ENCODE data around the gene PAX1. TPM values are rescaled to one million over a fixed set of nuclear protein-coding genes. Genes with fewer than 3 reads are reported as not detected.

PAX1 gene
- total and polyA plus RNA-seq, 7 experiments from 2014 or later, result not detected

- no peak for ATAC-seq
- H3K9me3 Mint-ChIP-seq, result peaks cover 0 to 3% (median 0%) of the 10 kb centered on the region in 11 donors
- H3K36me3 Mint-ChIP-seq, result no peaks in the 10 kb centered on the region
- intact Hi-C loops (cut with micrococcal nuclease), result no loop called here
- ChIA-PET CTCF (no interaction called here), POLR2A (no interaction called here)
- H3K27me3 Mint-ChIP-seq, result peaks cover 0 to 30% (median 6%) of the 10 kb centered on the region in 5 donors
- Histone ChIP-seq H3K4me3 (ENCODE audit: low read length) (no peak overlapping the region), H3K27ac (ENCODE audit: low read depth, low read length) (no peak overlapping the region), H3K27me3 (ENCODE audit: control insufficient read depth in 2 of 2, insufficient read depth in 2 of 2, low read length in 2 of 2) (no peaks in the 10 kb centered on the region), H3K4me1 (ENCODE audit: control insufficient read depth in 2 of 2, insufficient read depth in 2 of 2, low read length in 2 of 2) (no peaks in the 10 kb centered on the region), H3K9me3 (ENCODE audit: control insufficient read depth in 2 of 3, low read length in 3 of 3) (no peaks in the 10 kb centered on the region), H3K36me3 (ENCODE audit: control insufficient read depth in 2 of 3, insufficient read depth in 3 of 3, low read length in 3 of 3) (no peaks in the 10 kb centered on the region)
- no peak overlapping the region for H3K4me3 Mint-ChIP-seq
- no peak for DNase-seq
- no peak overlapping the region for H3K27ac Mint-ChIP-seq
- no peaks in the 10 kb centered on the region for H3K4me1 Mint-ChIP-seq
Measured at GRCh38 chr20:21685981-21686380, 19.5 kb upstream of the PAX1 start.

DNA sequence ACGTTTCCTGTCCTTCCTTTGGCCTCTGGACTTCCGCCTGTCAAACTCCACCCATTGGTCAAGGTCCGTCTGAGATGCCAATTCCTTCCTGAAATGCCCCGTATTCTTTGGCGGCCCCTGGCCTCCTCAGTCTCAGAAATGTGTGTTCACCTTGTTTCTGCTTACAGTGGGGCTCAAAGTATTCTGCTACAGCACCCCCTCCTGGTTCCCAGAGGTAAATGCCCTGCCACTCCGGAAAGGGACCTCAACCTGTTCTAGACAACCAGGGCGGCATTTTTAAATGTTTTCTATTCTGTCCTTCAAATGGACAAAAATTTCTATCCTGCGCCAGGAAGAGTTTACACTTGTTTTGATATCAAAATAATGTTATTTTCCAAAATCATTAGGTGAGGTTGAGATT is 12.1 kb upstream of the PAX1 start:
- Mint-ChIP-seq H3K4me3 (no peak overlapping the region), H3K4me1 (no peaks in the 10 kb centered on the region), H3K9me3 (peaks cover 0 to 5% (median 0%) of the 10 kb centered on the region in 11 donors), H3K36me3 (no peaks in the 10 kb centered on the region), H3K27me3 (peaks cover 16 to 52% (median 35%) of the 10 kb centered on the region in 5 donors), H3K27ac (no peak overlapping the region)
- intact Hi-C loops (cut with micrococcal nuclease), result no loop called here
- no peak overlapping the region for H3K27ac ChIP-seq (ENCODE audit: low read depth, low read length)
- no peak for ATAC-seq
- no peaks in the 10 kb centered on the region for H3K27me3 ChIP-seq (ENCODE audit: control insufficient read depth in 2 of 2, insufficient read depth in 2 of 2, low read length in 2 of 2)
- ChIA-PET POLR2A (no interaction called here), CTCF (no interaction called here)
- no peaks in the 10 kb centered on the region for H3K9me3 ChIP-seq (ENCODE audit: control insufficient read depth in 2 of 3, low read length in 3 of 3)
- no peak for DNase-seq
- H3K36me3 ChIP-seq (ENCODE audit: control insufficient read depth in 2 of 3, insufficient read depth in 3 of 3, low read length in 3 of 3), result no peaks in the 10 kb centered on the region
- no peaks in the 10 kb centered on the region for H3K4me1 ChIP-seq (ENCODE audit: control insufficient read depth in 2 of 2, insufficient read depth in 2 of 2, low read length in 2 of 2)
- no peak overlapping the region for H3K4me3 ChIP-seq (ENCODE audit: low read length)

GRCh38 chr20:21698494-21699215 is 6.8 kb upstream of the PAX1 start:
- Mint-ChIP-seq H3K27me3 (peaks cover 64 to 87% (median 68%) of the 10 kb centered on the region in 5 donors), H3K36me3 (peaks cover 0 to under 1% (median 0%) of the 10 kb centered on the region in 5 donors), H3K9me3 (peaks cover 0 to 6% (median 0%) of the 10 kb centered on the region in 11 donors), H3K27ac (no peak overlapping the region), H3K4me3 (no peak overlapping the region), H3K4me1 (peaks cover 0 to 10% (median 4%) of the 10 kb centered on the region in 7 donors)
- Histone ChIP-seq H3K4me1 (ENCODE audit: control insufficient read depth in 2 of 2, insufficient read depth in 2 of 2, low read length in 2 of 2) (no peaks in the 10 kb centered on the region), H3K27ac (ENCODE audit: low read depth, low read length) (no peak overlapping the region), H3K9me3 (ENCODE audit: control insufficient read depth in 2 of 3, low read length in 3 of 3) (no peaks in the 10 kb centered on the region), H3K27me3 (ENCODE audit: control insufficient read depth in 2 of 2, insufficient read depth in 2 of 2, low read length in 2 of 2) (no peaks in the 10 kb centered on the region), H3K36me3 (ENCODE audit: control insufficient read depth in 2 of 3, insufficient read depth in 3 of 3, low read length in 3 of 3) (no peaks in the 10 kb centered on the region), H3K4me3 (ENCODE audit: low read length) (no peak overlapping the region)
- DNase-seq, result no peak
- POLR2A ChIA-PET, result no interaction called here
- ATAC-seq, result no peak
- CTCF ChIA-PET, result no interaction called here
- intact Hi-C loops (cut with micrococcal nuclease), result loop anchor here in 1 of 2 donors (5.0 kb wide), 1 partner anchor 301 kb away; the partner anchor contains the start of gene NKX2-4

GRCh38 chr20:21699216-21699508 is 6.3 kb upstream of the PAX1 start:
- intact Hi-C loops (cut with micrococcal nuclease), result loop anchor here in 1 of 2 donors (5.0 kb wide), 1 partner anchor 302 kb away; the partner anchor contains the start of gene NKX2-4
- no peak for ATAC-seq
- ChIA-PET POLR2A (no interaction called here), CTCF (no interaction called here)
- Mint-ChIP-seq H3K4me3 (no peak overlapping the region), H3K27me3 (peaks cover 64 to 87% (median 73%) of the 10 kb centered on the region in 5 donors), H3K36me3 (peaks cover 0 to 3% (median 0%) of the 10 kb centered on the region in 5 donors), H3K4me1 (peaks cover 0 to 13% (median 5%) of the 10 kb centered on the region in 7 donors), H3K9me3 (peaks cover 0 to 6% (median 0%) of the 10 kb centered on the region in 11 donors), H3K27ac (no peak overlapping the region)
- Histone ChIP-seq H3K4me1 (ENCODE audit: control insufficient read depth in 2 of 2, insufficient read depth in 2 of 2, low read length in 2 of 2) (no peaks in the 10 kb centered on the region), H3K27ac (ENCODE audit: low read depth, low read length) (no peak overlapping the region), H3K27me3 (ENCODE audit: control insufficient read depth in 2 of 2, insufficient read depth in 2 of 2, low read length in 2 of 2) (no peaks in the 10 kb centered on the region), H3K9me3 (ENCODE audit: control insufficient read depth in 2 of 3, low read length in 3 of 3) (no peaks in the 10 kb centered on the region), H3K36me3 (ENCODE audit: control insufficient read depth in 2 of 3, insufficient read depth in 3 of 3, low read length in 3 of 3) (no peaks in the 10 kb centered on the region), H3K4me3 (ENCODE audit: low read length) (no peak overlapping the region)
- DNase-seq, result no peak

DNA sequence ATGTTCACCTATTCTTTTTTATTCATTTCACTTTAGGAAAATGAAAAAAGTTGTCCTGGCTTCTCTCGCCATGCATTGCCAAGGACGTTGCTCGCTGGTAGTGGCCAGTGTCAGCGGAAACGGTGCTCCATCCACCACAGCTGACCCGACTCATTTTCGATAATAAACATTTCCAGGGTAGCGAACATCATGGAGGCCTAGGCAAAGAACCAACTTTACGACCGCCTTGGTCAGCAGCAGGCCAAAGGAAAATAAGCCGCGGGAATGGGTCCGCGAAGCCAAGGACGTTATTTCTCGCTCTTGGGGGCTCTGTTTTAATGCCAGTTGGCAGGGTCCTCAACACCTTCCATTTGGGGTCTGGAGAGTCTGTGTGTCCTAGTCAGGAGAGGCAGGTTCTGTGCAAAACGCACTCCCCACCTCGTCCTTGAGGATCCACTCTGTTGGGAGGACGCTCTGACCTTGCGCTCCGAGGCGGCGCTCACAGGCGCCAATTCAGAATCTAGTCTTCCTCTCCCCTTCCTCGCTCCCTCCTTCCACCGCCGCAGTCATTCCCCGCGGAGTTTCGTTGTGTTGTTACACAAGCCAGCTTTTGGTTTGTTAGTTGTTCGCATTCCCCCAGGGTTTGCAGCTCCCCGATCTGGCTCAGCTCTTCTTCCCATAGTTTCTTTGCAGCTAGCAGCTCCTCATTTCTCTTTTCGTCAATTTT is 4.1 kb upstream of the PAX1 start:
- DNase-seq, result no peak
- peaks cover 0 to 6% (median 0%) of the 10 kb centered on the region in 11 donors for H3K9me3 Mint-ChIP-seq
- ATAC-seq, result no peak
- H3K4me3 Mint-ChIP-seq, result peak overlapping the region in 1 of 10 donors; percentile 42
- Histone ChIP-seq H3K27ac (ENCODE audit: low read depth, low read length) (no peak overlapping the region), H3K27me3 (ENCODE audit: control insufficient read depth in 2 of 2, insufficient read depth in 2 of 2, low read length in 2 of 2) (no peaks in the 10 kb centered on the region), H3K9me3 (ENCODE audit: control insufficient read depth in 2 of 3, low read length in 3 of 3) (no peaks in the 10 kb centered on the region), H3K36me3 (ENCODE audit: control insufficient read depth in 2 of 3, insufficient read depth in 3 of 3, low read length in 3 of 3) (no peaks in the 10 kb centered on the region), H3K4me3 (ENCODE audit: low read length) (no peak overlapping the region), H3K4me1 (ENCODE audit: control insufficient read depth in 2 of 2, insufficient read depth in 2 of 2, low read length in 2 of 2) (no peaks in the 10 kb centered on the region)
- peaks cover 69 to 91% (median 75%) of the 10 kb centered on the region in 5 donors for H3K27me3 Mint-ChIP-seq
- ChIA-PET POLR2A (no interaction called here), CTCF (no interaction called here)
- H3K4me1 Mint-ChIP-seq, result peaks cover 0 to 19% (median 5%) of the 10 kb centered on the region in 7 donors
- intact Hi-C loops (cut with micrococcal nuclease), result loop anchor here in 1 of 2 donors (5.0 to 10.0 kb wide), 2 partner anchors 599 to 1337 kb away; partner anchors contain the start of gene INSM1
- no peak overlapping the region for H3K27ac Mint-ChIP-seq
- peaks cover 0 to 3% (median 0%) of the 10 kb centered on the region in 5 donors for H3K36me3 Mint-ChIP-seq

DNA sequence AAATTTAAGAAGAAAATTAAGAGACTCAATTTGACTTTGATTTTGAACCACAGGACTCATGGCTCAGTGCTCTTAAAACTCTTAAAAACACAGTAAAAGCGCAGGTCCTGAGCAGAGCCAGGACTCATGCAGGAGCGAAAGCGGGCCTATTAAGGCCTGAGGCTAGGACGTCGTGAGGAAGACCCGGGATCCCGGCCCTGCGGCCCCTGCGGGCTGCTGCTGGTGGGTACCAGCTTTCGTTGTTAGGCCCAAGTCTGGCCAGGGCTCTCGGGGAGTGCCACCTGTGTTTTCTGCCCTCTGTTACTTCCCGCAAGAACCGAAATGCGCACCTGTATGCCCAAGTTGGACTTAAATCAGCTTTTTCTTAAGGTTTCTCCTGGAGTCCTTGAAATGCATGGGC is 3.4 kb upstream of the PAX1 start:
- no peak for DNase-seq
- Mint-ChIP-seq H3K27me3 (peaks cover 66 to 92% (median 73%) of the 10 kb centered on the region in 5 donors), H3K4me3 (no peak overlapping the region), H3K36me3 (peaks cover 0 to 3% (median 0%) of the 10 kb centered on the region in 5 donors), H3K27ac (no peak overlapping the region), H3K9me3 (peaks cover 0 to 6% (median 0%) of the 10 kb centered on the region in 11 donors), H3K4me1 (peaks cover 0 to 19% (median 5%) of the 10 kb centered on the region in 7 donors)
- no peaks in the 10 kb centered on the region for H3K4me1 ChIP-seq (ENCODE audit: control insufficient read depth in 2 of 2, insufficient read depth in 2 of 2, low read length in 2 of 2)
- H3K4me3 ChIP-seq (ENCODE audit: low read length), result no peak overlapping the region
- H3K27ac ChIP-seq (ENCODE audit: low read depth, low read length), result no peak overlapping the region
- no peaks in the 10 kb centered on the region for H3K27me3 ChIP-seq (ENCODE audit: control insufficient read depth in 2 of 2, insufficient read depth in 2 of 2, low read length in 2 of 2)
- intact Hi-C loops (cut with micrococcal nuclease), result loop anchor here in 1 of 2 donors (5.0 to 10.0 kb wide), 2 partner anchors 600 to 1337 kb away; partner anchors contain the start of gene INSM1
- H3K9me3 ChIP-seq (ENCODE audit: control insufficient read depth in 2 of 3, low read length in 3 of 3), result no peaks in the 10 kb centered on the region
- no peak for ATAC-seq
- CTCF ChIA-PET, result no interaction called here
- H3K36me3 ChIP-seq (ENCODE audit: control insufficient read depth in 2 of 3, insufficient read depth in 3 of 3, low read length in 3 of 3), result no peaks in the 10 kb centered on the region
- POLR2A ChIA-PET, result no interaction called here

Measured in naive thymus-derived CD4-positive, alpha-beta T cell (primary cell).